HepG2 (cell line): ENCODE results near the gene ASL. TPM values are rescaled to one million over a fixed set of nuclear protein-coding genes. Genes with fewer than 3 reads are reported as not detected.

Experiments used
- FOXA1 ChIP-seq, 2 experiments: fragments of 450-650 bp in 1 of 2; sonication (generic) in 1 of 2; formaldehyde crosslinking in 1 of 2; IDR thresholded peaks; 2 replicates each; pipeline versions ENCODE4 v1.4.0 to v1.6.1; 2016 to 2020; ENCODE audit warnings: missing genetic modification reagents in 1 of 2
- GPN1 ChIP-seq: sonication (generic); formaldehyde crosslinking; IDR thresholded peaks from 2 replicates; pipeline ENCODE4 v1.5.1; 2020; ENCODE audit warnings: missing genetic modification reagents, borderline replicate concordance
- HES4 ChIP-seq: sonication (generic); formaldehyde crosslinking; IDR thresholded peaks from 2 replicates; pipeline ENCODE4 v1.9.0; 2021; ENCODE audit warnings: mild to moderate bottlenecking, missing genetic modification reagents, borderline replicate concordance
- MTF2 ChIP-seq: sonication (generic); formaldehyde crosslinking; IDR thresholded peaks from 2 replicates; pipeline ENCODE4 v1.5.0; 2020; ENCODE audit warnings: missing genetic modification reagents, borderline replicate concordance
- NR1H2 ChIP-seq: sonication (generic); formaldehyde crosslinking; IDR thresholded peaks from 2 replicates; pipeline ENCODE4 v1.8.1; 2022; ENCODE audit warnings: low read depth, missing genetic modification reagents, borderline replicate concordance
- POLR2AphosphoS5 ChIP-seq: IDR thresholded peaks from 2 replicates; pipeline ENCODE4 v1.6.1; 2012; ENCODE audit warnings: low read depth, low read length
- REXO4 ChIP-seq: sonication (generic); formaldehyde crosslinking; IDR thresholded peaks from 2 replicates; pipeline ENCODE4 v1.8.0; 2022; ENCODE audit warnings: missing genetic modification reagents, mild to moderate bottlenecking, borderline replicate concordance
- ZNF572 ChIP-seq: sonication (generic); formaldehyde crosslinking; IDR thresholded peaks from 2 replicates; pipeline ENCODE4 v1.5.1; 2020; ENCODE audit warnings: mild to moderate bottlenecking, missing genetic modification reagents
- ZNF747 ChIP-seq: sonication (generic); formaldehyde crosslinking; IDR thresholded peaks from 2 replicates; pipeline ENCODE4 v1.8.1; 2023; ENCODE audit warnings: missing genetic modification reagents, mild to moderate bottlenecking, borderline replicate concordance
- ZNF766 ChIP-seq: sonication (generic); formaldehyde crosslinking; IDR thresholded peaks from 2 replicates; pipeline ENCODE4 v1.5.0; 2020; ENCODE audit warnings: missing genetic modification reagents, borderline replicate concordance
- polyA plus RNA-seq, 8 experiments: library from polyadenylated mRNA; depleted of rRNA in 3 of 8; stranded (reverse) in 7 of 8; unstranded in 1 of 8; fragments of >200 nt; fragmentation: Illumina TruSeq in 4 of 8; extraction: Trizol in 4 of 8; gene quantifications; 2 replicates each; pipeline versions ENCODE4 v1.2.1 to v1.2.3, GENCODE V29; 2011 to 2016; ENCODE audit warnings: low read depth in 4 of 8, missing spikeins in 1 of 8, mixed read lengths in 1 of 8; ENCODE audit not compliant: insufficient read depth in 1 of 8
- total RNA-seq, 5 experiments: library from RNA; depleted of rRNA; stranded (reverse); fragments of >200 nt; fragmentation: Illumina TruSeq; extraction: Trizol; gene quantifications; 2 replicates each; pipeline ENCODE4 v1.2.3, GENCODE V29; 2016; ENCODE audit warnings: low read depth in 1 of 5
- TF ChIP-seq, protein P1 (sequence below), 2 experiments: IDR thresholded peaks; 2 replicates each; pipeline ENCODE4 v1.6.1; 2011 to 2012; ENCODE audit warnings: low read length in 2 of 2, borderline replicate concordance in 1 of 2, low read depth in 1 of 2, mild to moderate bottlenecking in 1 of 2, moderate library complexity in 1 of 2
- TF ChIP-seq, protein P2 (sequence below): sonication (generic); formaldehyde crosslinking; IDR thresholded peaks from 2 replicates; pipeline ENCODE4; 2020; ENCODE audit warnings: missing genetic modification reagents, mild to moderate bottlenecking, borderline replicate concordance
- TF ChIP-seq, protein P3 (sequence below): sonication (generic); formaldehyde crosslinking; IDR thresholded peaks from 2 replicates; pipeline ENCODE4 v1.5.1; 2020; ENCODE audit warnings: mild to moderate bottlenecking, missing genetic modification reagents
- TF ChIP-seq, protein P4 (sequence below): IDR thresholded peaks from 2 replicates; pipeline ENCODE4 v1.6.1; 2016; ENCODE audit warnings: low read depth, control low read depth
- TF ChIP-seq, protein P5 (sequence below): sonication (generic); formaldehyde crosslinking; IDR thresholded peaks from 2 replicates; pipeline ENCODE4 v1.8.1; 2022; ENCODE audit warnings: mild to moderate bottlenecking, missing genetic modification reagents

Gene ASL
- total and polyA plus RNA-seq, 2 of the 13 experiments (the other 11 are each of a cell fraction or from before 2014, with no cell fraction given), result 71.4 to 96.5 TPM

DNA sequence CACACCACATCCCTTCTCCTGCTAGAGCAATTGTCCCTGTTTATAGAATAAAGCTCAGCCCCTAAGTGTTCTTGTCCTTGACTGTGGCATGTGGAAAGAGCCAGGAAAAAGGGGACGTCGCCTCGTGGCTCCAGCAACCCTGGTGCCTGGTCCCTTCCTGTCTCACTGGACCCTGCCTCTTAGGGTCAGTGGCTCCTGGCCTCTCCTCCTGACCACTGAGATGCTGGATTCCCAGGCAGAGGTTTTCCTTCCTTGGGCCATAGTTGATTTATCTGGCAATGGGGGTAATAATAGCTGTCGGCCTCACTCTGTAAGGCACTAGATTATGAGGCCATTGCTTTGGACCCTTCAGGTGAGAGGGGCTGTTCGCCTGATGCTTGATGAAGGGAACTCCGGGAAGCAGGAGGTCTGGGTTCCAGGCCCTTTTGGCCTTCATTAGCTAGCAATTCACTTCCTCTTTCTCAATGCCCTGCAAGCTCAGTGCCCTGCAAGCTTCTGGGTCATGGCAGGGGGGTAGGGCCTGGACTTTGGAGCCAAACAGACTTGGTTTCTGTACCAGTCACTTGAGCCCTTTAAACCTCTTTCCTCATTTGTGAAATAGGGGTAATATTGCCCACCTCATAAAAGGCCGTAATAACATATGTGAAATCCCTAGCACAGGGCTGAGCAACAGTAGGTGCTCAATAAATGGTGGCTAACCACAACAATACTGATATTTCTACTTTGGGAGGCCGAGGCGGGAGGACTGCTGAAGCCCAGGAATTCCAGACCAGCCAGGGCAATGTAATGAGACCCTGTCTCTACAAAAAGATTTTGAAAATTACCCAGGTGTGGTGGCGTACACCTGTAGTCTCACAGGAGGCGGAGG, 1.1 kb downstream of the ASL start (continued):
- TF ChIP-seq, protein P1, sequence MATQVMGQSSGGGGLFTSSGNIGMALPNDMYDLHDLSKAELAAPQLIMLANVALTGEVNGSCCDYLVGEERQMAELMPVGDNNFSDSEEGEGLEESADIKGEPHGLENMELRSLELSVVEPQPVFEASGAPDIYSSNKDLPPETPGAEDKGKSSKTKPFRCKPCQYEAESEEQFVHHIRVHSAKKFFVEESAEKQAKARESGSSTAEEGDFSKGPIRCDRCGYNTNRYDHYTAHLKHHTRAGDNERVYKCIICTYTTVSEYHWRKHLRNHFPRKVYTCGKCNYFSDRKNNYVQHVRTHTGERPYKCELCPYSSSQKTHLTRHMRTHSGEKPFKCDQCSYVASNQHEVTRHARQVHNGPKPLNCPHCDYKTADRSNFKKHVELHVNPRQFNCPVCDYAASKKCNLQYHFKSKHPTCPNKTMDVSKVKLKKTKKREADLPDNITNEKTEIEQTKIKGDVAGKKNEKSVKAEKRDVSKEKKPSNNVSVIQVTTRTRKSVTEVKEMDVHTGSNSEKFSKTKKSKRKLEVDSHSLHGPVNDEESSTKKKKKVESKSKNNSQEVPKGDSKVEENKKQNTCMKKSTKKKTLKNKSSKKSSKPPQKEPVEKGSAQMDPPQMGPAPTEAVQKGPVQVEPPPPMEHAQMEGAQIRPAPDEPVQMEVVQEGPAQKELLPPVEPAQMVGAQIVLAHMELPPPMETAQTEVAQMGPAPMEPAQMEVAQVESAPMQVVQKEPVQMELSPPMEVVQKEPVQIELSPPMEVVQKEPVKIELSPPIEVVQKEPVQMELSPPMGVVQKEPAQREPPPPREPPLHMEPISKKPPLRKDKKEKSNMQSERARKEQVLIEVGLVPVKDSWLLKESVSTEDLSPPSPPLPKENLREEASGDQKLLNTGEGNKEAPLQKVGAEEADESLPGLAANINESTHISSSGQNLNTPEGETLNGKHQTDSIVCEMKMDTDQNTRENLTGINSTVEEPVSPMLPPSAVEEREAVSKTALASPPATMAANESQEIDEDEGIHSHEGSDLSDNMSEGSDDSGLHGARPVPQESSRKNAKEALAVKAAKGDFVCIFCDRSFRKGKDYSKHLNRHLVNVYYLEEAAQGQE (IDR thresholded peaks at IDR 0.05; ENCODE audit: borderline replicate concordance in 1 of 2, low read depth in 1 of 2, low read length in 2 of 2), result no peak
- no peak for TF ChIP-seq ZNF747
- TF ChIP-seq REXO4 (CRISPR knock-in tag), result no peak
- TF ChIP-seq, protein P2, sequence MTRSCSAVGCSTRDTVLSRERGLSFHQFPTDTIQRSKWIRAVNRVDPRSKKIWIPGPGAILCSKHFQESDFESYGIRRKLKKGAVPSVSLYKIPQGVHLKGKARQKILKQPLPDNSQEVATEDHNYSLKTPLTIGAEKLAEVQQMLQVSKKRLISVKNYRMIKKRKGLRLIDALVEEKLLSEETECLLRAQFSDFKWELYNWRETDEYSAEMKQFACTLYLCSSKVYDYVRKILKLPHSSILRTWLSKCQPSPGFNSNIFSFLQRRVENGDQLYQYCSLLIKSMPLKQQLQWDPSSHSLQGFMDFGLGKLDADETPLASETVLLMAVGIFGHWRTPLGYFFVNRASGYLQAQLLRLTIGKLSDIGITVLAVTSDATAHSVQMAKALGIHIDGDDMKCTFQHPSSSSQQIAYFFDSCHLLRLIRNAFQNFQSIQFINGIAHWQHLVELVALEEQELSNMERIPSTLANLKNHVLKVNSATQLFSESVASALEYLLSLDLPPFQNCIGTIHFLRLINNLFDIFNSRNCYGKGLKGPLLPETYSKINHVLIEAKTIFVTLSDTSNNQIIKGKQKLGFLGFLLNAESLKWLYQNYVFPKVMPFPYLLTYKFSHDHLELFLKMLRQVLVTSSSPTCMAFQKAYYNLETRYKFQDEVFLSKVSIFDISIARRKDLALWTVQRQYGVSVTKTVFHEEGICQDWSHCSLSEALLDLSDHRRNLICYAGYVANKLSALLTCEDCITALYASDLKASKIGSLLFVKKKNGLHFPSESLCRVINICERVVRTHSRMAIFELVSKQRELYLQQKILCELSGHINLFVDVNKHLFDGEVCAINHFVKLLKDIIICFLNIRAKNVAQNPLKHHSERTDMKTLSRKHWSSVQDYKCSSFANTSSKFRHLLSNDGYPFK, result no peak; the same call in 1 of the 2 replicates
- TF ChIP-seq, protein P3, sequence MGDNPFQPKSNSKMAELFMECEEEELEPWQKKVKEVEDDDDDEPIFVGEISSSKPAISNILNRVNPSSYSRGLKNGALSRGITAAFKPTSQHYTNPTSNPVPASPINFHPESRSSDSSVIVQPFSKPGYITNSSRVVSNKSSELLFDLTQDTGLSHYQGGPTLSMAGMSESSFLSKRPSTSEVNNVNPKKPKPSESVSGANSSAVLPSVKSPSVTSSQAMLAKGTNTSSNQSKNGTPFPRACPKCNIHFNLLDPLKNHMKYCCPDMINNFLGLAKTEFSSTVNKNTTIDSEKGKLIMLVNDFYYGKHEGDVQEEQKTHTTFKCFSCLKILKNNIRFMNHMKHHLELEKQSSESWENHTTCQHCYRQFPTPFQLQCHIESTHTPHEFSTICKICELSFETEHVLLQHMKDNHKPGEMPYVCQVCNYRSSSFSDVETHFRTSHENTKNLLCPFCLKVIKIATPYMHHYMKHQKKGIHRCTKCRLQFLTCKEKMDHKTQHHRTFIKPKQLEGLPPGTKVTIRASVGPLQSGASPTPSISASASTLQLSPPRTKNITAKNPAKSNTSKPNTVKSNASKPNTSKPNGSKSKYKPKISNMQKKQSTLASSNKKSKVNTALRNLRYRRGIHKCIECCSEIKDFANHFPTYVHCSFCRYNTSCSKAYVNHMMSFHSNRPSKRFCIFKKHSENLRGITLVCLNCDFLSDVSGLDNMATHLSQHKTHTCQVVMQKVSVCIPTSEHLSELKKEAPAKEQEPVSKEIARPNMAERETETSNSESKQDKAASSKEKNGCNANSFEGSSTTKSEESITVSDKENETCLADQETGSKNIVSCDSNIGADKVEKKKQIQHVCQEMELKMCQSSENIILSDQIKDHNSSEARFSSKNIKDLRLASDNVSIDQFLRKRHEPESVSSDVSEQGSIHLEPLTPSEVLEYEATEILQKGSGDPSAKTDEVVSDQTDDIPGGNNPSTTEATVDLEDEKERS, result no peak
- TF ChIP-seq, protein P4, sequence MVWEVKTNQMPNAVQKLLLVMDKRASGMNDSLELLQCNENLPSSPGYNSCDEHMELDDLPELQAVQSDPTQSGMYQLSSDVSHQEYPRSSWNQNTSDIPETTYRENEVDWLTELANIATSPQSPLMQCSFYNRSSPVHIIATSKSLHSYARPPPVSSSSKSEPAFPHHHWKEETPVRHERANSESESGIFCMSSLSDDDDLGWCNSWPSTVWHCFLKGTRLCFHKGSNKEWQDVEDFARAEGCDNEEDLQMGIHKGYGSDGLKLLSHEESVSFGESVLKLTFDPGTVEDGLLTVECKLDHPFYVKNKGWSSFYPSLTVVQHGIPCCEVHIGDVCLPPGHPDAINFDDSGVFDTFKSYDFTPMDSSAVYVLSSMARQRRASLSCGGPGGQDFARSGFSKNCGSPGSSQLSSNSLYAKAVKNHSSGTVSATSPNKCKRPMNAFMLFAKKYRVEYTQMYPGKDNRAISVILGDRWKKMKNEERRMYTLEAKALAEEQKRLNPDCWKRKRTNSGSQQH (CRISPR knock-in tag), result peak; percentile 26; the same call in 1 of the 2 replicates
- no peak for TF ChIP-seq POLR2AphosphoS5
- TF ChIP-seq MTF2, result no peak
- no peak for TF ChIP-seq NR1H2 (CRISPR knock-in tag)
- no peak for TF ChIP-seq GPN1 (CRISPR knock-in tag)
- TF ChIP-seq HES4, result no peak
- no peak for TF ChIP-seq ZNF766
- no peak for TF ChIP-seq FOXA1 (IDR thresholded peaks at IDR 0.05)
- no peak; the same call in 1 of the 2 replicates for TF ChIP-seq FOXA1 (CRISPR knock-in tag; IDR thresholded peaks at IDR 0.05)
- TF ChIP-seq, protein P5, sequence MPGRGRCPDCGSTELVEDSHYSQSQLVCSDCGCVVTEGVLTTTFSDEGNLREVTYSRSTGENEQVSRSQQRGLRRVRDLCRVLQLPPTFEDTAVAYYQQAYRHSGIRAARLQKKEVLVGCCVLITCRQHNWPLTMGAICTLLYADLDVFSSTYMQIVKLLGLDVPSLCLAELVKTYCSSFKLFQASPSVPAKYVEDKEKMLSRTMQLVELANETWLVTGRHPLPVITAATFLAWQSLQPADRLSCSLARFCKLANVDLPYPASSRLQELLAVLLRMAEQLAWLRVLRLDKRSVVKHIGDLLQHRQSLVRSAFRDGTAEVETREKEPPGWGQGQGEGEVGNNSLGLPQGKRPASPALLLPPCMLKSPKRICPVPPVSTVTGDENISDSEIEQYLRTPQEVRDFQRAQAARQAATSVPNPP, result no peak
- TF ChIP-seq ZNF572 (CRISPR knock-in tag), result no peak
